ENCODE results near the gene FRY. TPM values are rescaled to one million over a fixed set of nuclear protein-coding genes. Genes with fewer than 3 reads are reported as not detected.

Gene FRY
- total RNA-seq, 4 donors from 2014 or later: 6.7 to 106 (median 14.1) TPM

DNA sequence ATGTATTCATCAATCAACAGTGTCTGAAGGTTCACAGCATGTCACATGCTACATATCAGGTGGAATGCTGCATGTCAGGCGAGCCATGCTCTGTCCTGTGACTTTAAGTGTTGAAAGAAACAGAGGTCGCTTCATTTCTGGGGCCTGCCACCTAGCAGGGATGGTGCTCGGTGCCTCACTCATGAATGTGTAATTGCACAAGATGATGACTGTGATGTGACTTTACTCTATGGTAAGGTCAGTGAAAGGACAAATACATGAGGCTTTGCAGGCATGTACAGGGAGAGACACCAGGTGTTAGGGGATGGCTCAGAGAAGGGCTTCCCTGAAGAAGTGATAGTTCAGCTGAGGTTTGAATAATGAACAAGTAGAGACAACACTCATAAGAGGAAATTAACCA is 66.7 kb downstream of the FRY start:
- no peaks in the 10 kb centered on the region for H3K4me1 ChIP-seq
- H3K36me3 ChIP-seq: no peaks in the 10 kb centered on the region
- H3K4me3 ChIP-seq: no peak overlapping the region
- no peak for DNase-seq
- no peaks in the 10 kb centered on the region for H3K9me3 ChIP-seq
- no peak overlapping the region for H3K27ac ChIP-seq
- H3K27me3 ChIP-seq: no peaks in the 10 kb centered on the region
- no peak for TF ChIP-seq POLR2A (IDR thresholded peaks at IDR 0.05)

- DNase-seq: no peak
- no peaks in the 10 kb centered on the region for H3K27me3 ChIP-seq
- no peak for TF ChIP-seq POLR2A (IDR thresholded peaks at IDR 0.05)
- TF ChIP-seq, protein P1, sequence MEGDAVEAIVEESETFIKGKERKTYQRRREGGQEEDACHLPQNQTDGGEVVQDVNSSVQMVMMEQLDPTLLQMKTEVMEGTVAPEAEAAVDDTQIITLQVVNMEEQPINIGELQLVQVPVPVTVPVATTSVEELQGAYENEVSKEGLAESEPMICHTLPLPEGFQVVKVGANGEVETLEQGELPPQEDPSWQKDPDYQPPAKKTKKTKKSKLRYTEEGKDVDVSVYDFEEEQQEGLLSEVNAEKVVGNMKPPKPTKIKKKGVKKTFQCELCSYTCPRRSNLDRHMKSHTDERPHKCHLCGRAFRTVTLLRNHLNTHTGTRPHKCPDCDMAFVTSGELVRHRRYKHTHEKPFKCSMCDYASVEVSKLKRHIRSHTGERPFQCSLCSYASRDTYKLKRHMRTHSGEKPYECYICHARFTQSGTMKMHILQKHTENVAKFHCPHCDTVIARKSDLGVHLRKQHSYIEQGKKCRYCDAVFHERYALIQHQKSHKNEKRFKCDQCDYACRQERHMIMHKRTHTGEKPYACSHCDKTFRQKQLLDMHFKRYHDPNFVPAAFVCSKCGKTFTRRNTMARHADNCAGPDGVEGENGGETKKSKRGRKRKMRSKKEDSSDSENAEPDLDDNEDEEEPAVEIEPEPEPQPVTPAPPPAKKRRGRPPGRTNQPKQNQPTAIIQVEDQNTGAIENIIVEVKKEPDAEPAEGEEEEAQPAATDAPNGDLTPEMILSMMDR (IDR thresholded peaks at IDR 0.05): no peak
Measured at GRCh38 chr13:32105653-32106313, 74.2 kb downstream of the FRY start.

DNA sequence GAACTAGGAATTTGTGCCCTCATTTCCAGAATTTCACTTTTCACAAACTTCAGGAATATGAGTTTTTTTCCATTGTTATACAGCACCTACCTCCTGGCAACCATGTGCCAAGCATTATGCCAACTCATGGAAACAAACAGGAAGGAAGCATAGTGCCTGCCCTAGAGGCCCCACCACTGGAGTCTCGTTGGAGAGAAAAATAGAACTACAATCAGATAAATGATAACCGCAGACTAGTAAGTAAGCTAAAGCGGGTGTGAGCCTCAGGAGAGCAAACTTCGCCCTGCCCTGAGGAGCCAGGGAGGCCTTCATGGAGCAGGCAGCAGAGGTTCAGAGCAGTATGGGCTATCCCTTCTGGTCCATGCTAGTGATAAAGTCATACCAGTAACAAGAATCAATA is 75.9 kb downstream of the FRY start:
- Histone ChIP-seq H3K36me3 (no peaks in the 10 kb centered on the region), H3K9me3 (no peaks in the 10 kb centered on the region), H3K4me3 (no peak overlapping the region), H3K27me3 (no peaks in the 10 kb centered on the region), H3K4me1 (no peaks in the 10 kb centered on the region), H3K27ac (no peak overlapping the region)
- no peak for DNase-seq
- no peak for TF ChIP-seq POLR2A (IDR thresholded peaks at IDR 0.05)
- TF ChIP-seq, protein P1 (IDR thresholded peaks at IDR 0.05): no peak

More at GRCh38 chr13:32105653-32106313, 74.2 kb downstream of the FRY start:
- H3K4me3 ChIP-seq: no peak overlapping the region
- no peaks in the 10 kb centered on the region for H3K4me1 ChIP-seq
- no peak overlapping the region for H3K27ac ChIP-seq
- H3K36me3 ChIP-seq: no peaks in the 10 kb centered on the region
- no peaks in the 10 kb centered on the region for H3K9me3 ChIP-seq

- no peaks in the 10 kb centered on the region for H3K9me3 ChIP-seq
- no peaks in the 10 kb centered on the region for H3K27me3 ChIP-seq
- TF ChIP-seq, protein P1 (IDR thresholded peaks at IDR 0.05): no peak
- no peak for TF ChIP-seq POLR2A (IDR thresholded peaks at IDR 0.05)
- H3K36me3 ChIP-seq: no peaks in the 10 kb centered on the region
- DNase-seq: no peak
- H3K4me3 ChIP-seq: no peak overlapping the region
- H3K4me1 ChIP-seq: no peaks in the 10 kb centered on the region
- H3K27ac ChIP-seq: no peak overlapping the region
Measured at GRCh38 chr13:32107973-32108372, 76.4 kb downstream of the FRY start.

- DNase-seq: no peak
- Histone ChIP-seq H3K27ac (no peak overlapping the region), H3K27me3 (no peaks in the 10 kb centered on the region), H3K36me3 (no peaks in the 10 kb centered on the region), H3K9me3 (no peaks in the 10 kb centered on the region), H3K4me3 (no peak overlapping the region), H3K4me1 (no peaks in the 10 kb centered on the region)
- no peak for TF ChIP-seq POLR2A (IDR thresholded peaks at IDR 0.05)
- TF ChIP-seq, protein P1 (IDR thresholded peaks at IDR 0.05): no peak
Measured at GRCh38 chr13:32113532-32113931, 82.0 kb downstream of the FRY start.

GRCh38 chr13:32114284-32114950 is 82.8 kb downstream of the FRY start:
- Histone ChIP-seq H3K4me3 (no peak overlapping the region), H3K27me3 (no peaks in the 10 kb centered on the region), H3K27ac (peak overlapping the region in 1 of 4 donors; percentile 25), H3K4me1 (no peaks in the 10 kb centered on the region), H3K9me3 (no peaks in the 10 kb centered on the region), H3K36me3 (no peaks in the 10 kb centered on the region)
- TF ChIP-seq POLR2A (IDR thresholded peaks at IDR 0.05): no peak
- TF ChIP-seq, protein P1 (IDR thresholded peaks at IDR 0.05): no peak
- DNase-seq: no peak

All from Peyer's patch (tissue), 4 donors.